GM23338 (cell line): ENCODE results near the gene SCIN. TPM values are rescaled to one million over a fixed set of nuclear protein-coding genes. Genes with fewer than 3 reads are reported as not detected.

Experiments used
- ATAC-seq: fragments of 200-7000 bp; cut with Tn5 transposase; 3 replicates; pipeline ENCODE4 v1.9.1; 2020
- DNase-seq: peaks from one replicate; pipeline ENCODE4 v3.0.0-alpha.2; 2015; ENCODE audit warnings: low spot score
- H2AFZ ChIP-seq: fragments of 200-600 bp; sonication (generic); 2 replicates; pipeline ENCODE4 v1.8.0; 2016; ENCODE audit warnings: antibody characterized with exemption, mild to moderate bottlenecking, moderate library complexity
- H3F3A ChIP-seq: fragments of 200-600 bp; sonication (generic); replicated peaks from 2 replicates; pipeline ENCODE4 v1.8.0; 2017; ENCODE audit warnings: antibody characterized with exemption, mixed run types, low read depth
- H3K27ac ChIP-seq: fragments of 200-600 bp; sonication (generic); 2 replicates; pipeline ENCODE4 v1.6.1; 2016; ENCODE audit warnings: low read depth
- H3K27me3 ChIP-seq: fragments of 200-600 bp; sonication (generic); 2 replicates; pipeline ENCODE4 v1.8.0; 2016; ENCODE audit warnings: mild to moderate bottlenecking, mixed run types, moderate library complexity; ENCODE audit not compliant: insufficient read depth
- H3K36me3 ChIP-seq: fragments of 200-600 bp; sonication (generic); 2 replicates; pipeline ENCODE4 v1.8.0; 2016; ENCODE audit warnings: mild to moderate bottlenecking; ENCODE audit not compliant: insufficient read depth
- H3K4me1 ChIP-seq: fragments of 200-600 bp; sonication (generic); 2 replicates; pipeline ENCODE4 v1.8.0; 2016; ENCODE audit warnings: mild to moderate bottlenecking, moderate library complexity; ENCODE audit not compliant: insufficient read depth
- H3K4me2 ChIP-seq: fragments of 200-600 bp; sonication (generic); 2 replicates; pipeline ENCODE4 v1.7.1; 2017; ENCODE audit warnings: mixed run types
- H3K4me3 ChIP-seq: fragments of 200-600 bp; sonication (generic); 2 replicates; pipeline ENCODE4 v1.6.1; 2016; ENCODE audit warnings: mixed run types
- H3K79me2 ChIP-seq: fragments of 200-600 bp; sonication (generic); replicated peaks from 2 replicates; pipeline ENCODE4 v1.8.0; 2017; ENCODE audit warnings: mild to moderate bottlenecking; ENCODE audit not compliant: insufficient read depth
- H3K9me2 ChIP-seq: fragments of 200-600 bp; sonication (generic); 2 replicates; pipeline ENCODE4 v1.8.0; 2017; ENCODE audit not compliant: insufficient read depth
- H4K20me1 ChIP-seq: fragments of 200-600 bp; sonication (generic); replicated peaks from 2 replicates; pipeline ENCODE4 v1.8.0; 2017; ENCODE audit warnings: mild to moderate bottlenecking; ENCODE audit not compliant: insufficient read depth
- H3K27ac Mint-ChIP-seq: 2 replicates; pipeline ENCODE4 v1.8.0; 2020; ENCODE audit warnings: inconsistent platforms, mild to moderate bottlenecking, moderate library complexity, mixed read lengths
- H3K27me3 Mint-ChIP-seq: 3 replicates; pipeline ENCODE4 v1.8.0; 2022; ENCODE audit warnings: low read depth, mild to moderate bottlenecking, moderate library complexity, mixed read lengths, inconsistent platforms; ENCODE audit not compliant: insufficient read depth, poor library complexity
- H3K36me3 Mint-ChIP-seq: 3 replicates; pipeline ENCODE4 v1.8.0; 2021; ENCODE audit warnings: low read depth, mild to moderate bottlenecking, inconsistent platforms, moderate library complexity, mixed read lengths
- H3K4me1 Mint-ChIP-seq: 3 replicates; pipeline ENCODE4 v1.8.0; 2020; ENCODE audit warnings: mild to moderate bottlenecking, inconsistent platforms, mixed read lengths
- H3K4me3 Mint-ChIP-seq: 3 replicates; pipeline ENCODE4 v1.8.0; 2021; ENCODE audit warnings: moderate library complexity, mild to moderate bottlenecking, inconsistent platforms, mixed read lengths
- H3K9me3 Mint-ChIP-seq: 3 replicates; pipeline ENCODE4 v1.8.0; 2020; ENCODE audit warnings: moderate library complexity, mild to moderate bottlenecking, inconsistent platforms, mixed read lengths
- CREB1 ChIP-seq: fragments of 250-450 bp; sonication (Bioruptor Pico); IDR thresholded peaks from 2 replicates; pipeline ENCODE4 v1.5.0; 2020; ENCODE audit warnings: low read depth, mild to moderate bottlenecking, moderate library complexity
- CTCF ChIP-seq, 2 experiments: fragments of 200-600 bp in 1 of 2; sonication (generic) in 1 of 2; conservative IDR thresholded peaks; 2 replicates each; pipeline versions ENCODE4 v1.5.1 to v1.6.1; 2016 to 2017; ENCODE audit warnings: antibody characterized with exemption in 2 of 2, low read depth in 2 of 2, mild to moderate bottlenecking in 2 of 2, moderate library complexity in 1 of 2
- EZH2 ChIP-seq: fragments of 200-600 bp; sonication (generic); IDR thresholded peaks from one replicate; pipeline ENCODE4 v1.8.0; 2017; ENCODE audit warnings: antibody characterized with exemption, mild to moderate bottlenecking, low read depth; ENCODE audit not compliant: unreplicated experiment
- JUNB ChIP-seq: IDR thresholded peaks from one replicate; pipeline ENCODE4 v1.6.1; 2016; ENCODE audit warnings: antibody characterized with exemption; ENCODE audit not compliant: unreplicated experiment
- ZNF114 ChIP-seq: fragments of 250-450 bp; sonication (Bioruptor Pico); IDR thresholded peaks from 2 replicates; pipeline ENCODE4 v1.5.0; 2020; ENCODE audit warnings: mild to moderate bottlenecking, moderate library complexity
- ZNF331 ChIP-seq: fragments of 250-450 bp; sonication (Bioruptor Pico); IDR thresholded peaks from 2 replicates; pipeline ENCODE4 v1.5.0; 2020; ENCODE audit warnings: low read depth, mild to moderate bottlenecking, moderate library complexity
- polyA plus RNA-seq: library from polyadenylated mRNA; unstranded; fragments of >200 nt; fragmentation: Nextera tagmentation; extraction: Ambion mirVana; gene quantifications from 2 replicates; pipeline ENCODE4 v1.2.1, GENCODE V29; 2016
- total RNA-seq: library from RNA; depleted of rRNA; stranded (reverse); fragments of >200 nt; shearing (Covaris generic); gene quantifications from 2 replicates; pipeline ENCODE4 v1.2.3, GENCODE V29; 2014
- TF ChIP-seq, protein P1 (sequence below): IDR thresholded peaks from one replicate; pipeline ENCODE4 v1.6.1; 2018; ENCODE audit warnings: antibody characterized with exemption; ENCODE audit not compliant: unreplicated experiment
- TF ChIP-seq, protein P2 (sequence below): IDR thresholded peaks from 2 replicates; pipeline ENCODE4 v1.6.1; 2016; ENCODE audit warnings: antibody characterized with exemption
- TF ChIP-seq, protein P3 (sequence below): fragments of 250-450 bp; sonication (Bioruptor Pico); IDR thresholded peaks from 2 replicates; pipeline ENCODE4 v1.5.0; 2020; ENCODE audit warnings: mild to moderate bottlenecking, moderate library complexity

SCIN gene
- total and polyA plus RNA-seq, 2 experiments from 2014 or later, result 0.80 to 0.92 TPM

- Histone ChIP-seq H3K79me2 (no peaks in the 10 kb centered on the region), H3K4me3 (no peak overlapping the region), H3K27me3 (no peaks in the 10 kb centered on the region), H3K9me2 (no peaks in the 10 kb centered on the region; the same call in 1 of the 2 replicates), H4K20me1 (no peaks in the 10 kb centered on the region), H3K36me3 (no peaks in the 10 kb centered on the region), H2AFZ (no peak overlapping the region; the same call in 1 of the 2 replicates), H3K27ac (no peak overlapping the region), H3K4me2 (no peak overlapping the region), H3K4me1 (no peaks in the 10 kb centered on the region), H3F3A (no peaks in the 10 kb centered on the region)
- Mint-ChIP-seq H3K36me3 (peaks cover 4% of the 10 kb centered on the region; the same call in 2 of the 3 replicates), H3K27ac (no peak overlapping the region), H3K9me3 (peaks cover 7% of the 10 kb centered on the region; the same call in 2 of the 3 replicates), H3K27me3 (peaks cover 1% of the 10 kb centered on the region), H3K4me1 (no peaks in the 10 kb centered on the region), H3K4me3 (no peak overlapping the region)
- no peak for ATAC-seq
- no peak for TF ChIP-seq JUNB
- DNase-seq, result no peak
These were observed 19.6 kb upstream of the SCIN start for GRCh38 chr7:12550956-12551355.

GRCh38 chr7:12552876-12553275, 17.6 kb upstream of the SCIN start:
- Histone ChIP-seq H3K4me1 (peaks cover 3% of the 10 kb centered on the region; the same call in 1 of the 2 replicates), H4K20me1 (no peaks in the 10 kb centered on the region), H3K79me2 (no peaks in the 10 kb centered on the region), H3F3A (no peaks in the 10 kb centered on the region), H2AFZ (no peak overlapping the region), H3K27ac (no peak overlapping the region), H3K4me2 (no peak overlapping the region), H3K27me3 (no peaks in the 10 kb centered on the region), H3K4me3 (no peak overlapping the region), H3K36me3 (no peaks in the 10 kb centered on the region), H3K9me2 (no peaks in the 10 kb centered on the region; the same call in 1 of the 2 replicates)
- Mint-ChIP-seq H3K9me3 (peaks cover 12% of the 10 kb centered on the region), H3K27ac (no peak overlapping the region), H3K27me3 (peaks cover 1% of the 10 kb centered on the region), H3K4me3 (no peak overlapping the region), H3K4me1 (peaks cover 5% of the 10 kb centered on the region), H3K36me3 (peaks cover 13% of the 10 kb centered on the region)
- ATAC-seq (no peak), DNase-seq (no peak)
- TF ChIP-seq CTCF (conservative IDR thresholded peaks at IDR 0.05; ENCODE audit: low read depth in 2 of 2), result no peak
- TF ChIP-seq CREB1 (CRISPR knock-in tag), result no peak
- TF ChIP-seq EZH2, result no peak
- TF ChIP-seq, protein P1, sequence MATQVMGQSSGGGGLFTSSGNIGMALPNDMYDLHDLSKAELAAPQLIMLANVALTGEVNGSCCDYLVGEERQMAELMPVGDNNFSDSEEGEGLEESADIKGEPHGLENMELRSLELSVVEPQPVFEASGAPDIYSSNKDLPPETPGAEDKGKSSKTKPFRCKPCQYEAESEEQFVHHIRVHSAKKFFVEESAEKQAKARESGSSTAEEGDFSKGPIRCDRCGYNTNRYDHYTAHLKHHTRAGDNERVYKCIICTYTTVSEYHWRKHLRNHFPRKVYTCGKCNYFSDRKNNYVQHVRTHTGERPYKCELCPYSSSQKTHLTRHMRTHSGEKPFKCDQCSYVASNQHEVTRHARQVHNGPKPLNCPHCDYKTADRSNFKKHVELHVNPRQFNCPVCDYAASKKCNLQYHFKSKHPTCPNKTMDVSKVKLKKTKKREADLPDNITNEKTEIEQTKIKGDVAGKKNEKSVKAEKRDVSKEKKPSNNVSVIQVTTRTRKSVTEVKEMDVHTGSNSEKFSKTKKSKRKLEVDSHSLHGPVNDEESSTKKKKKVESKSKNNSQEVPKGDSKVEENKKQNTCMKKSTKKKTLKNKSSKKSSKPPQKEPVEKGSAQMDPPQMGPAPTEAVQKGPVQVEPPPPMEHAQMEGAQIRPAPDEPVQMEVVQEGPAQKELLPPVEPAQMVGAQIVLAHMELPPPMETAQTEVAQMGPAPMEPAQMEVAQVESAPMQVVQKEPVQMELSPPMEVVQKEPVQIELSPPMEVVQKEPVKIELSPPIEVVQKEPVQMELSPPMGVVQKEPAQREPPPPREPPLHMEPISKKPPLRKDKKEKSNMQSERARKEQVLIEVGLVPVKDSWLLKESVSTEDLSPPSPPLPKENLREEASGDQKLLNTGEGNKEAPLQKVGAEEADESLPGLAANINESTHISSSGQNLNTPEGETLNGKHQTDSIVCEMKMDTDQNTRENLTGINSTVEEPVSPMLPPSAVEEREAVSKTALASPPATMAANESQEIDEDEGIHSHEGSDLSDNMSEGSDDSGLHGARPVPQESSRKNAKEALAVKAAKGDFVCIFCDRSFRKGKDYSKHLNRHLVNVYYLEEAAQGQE, result no peak
- TF ChIP-seq ZNF331 (CRISPR knock-in tag), result no peak
- TF ChIP-seq, protein P2, sequence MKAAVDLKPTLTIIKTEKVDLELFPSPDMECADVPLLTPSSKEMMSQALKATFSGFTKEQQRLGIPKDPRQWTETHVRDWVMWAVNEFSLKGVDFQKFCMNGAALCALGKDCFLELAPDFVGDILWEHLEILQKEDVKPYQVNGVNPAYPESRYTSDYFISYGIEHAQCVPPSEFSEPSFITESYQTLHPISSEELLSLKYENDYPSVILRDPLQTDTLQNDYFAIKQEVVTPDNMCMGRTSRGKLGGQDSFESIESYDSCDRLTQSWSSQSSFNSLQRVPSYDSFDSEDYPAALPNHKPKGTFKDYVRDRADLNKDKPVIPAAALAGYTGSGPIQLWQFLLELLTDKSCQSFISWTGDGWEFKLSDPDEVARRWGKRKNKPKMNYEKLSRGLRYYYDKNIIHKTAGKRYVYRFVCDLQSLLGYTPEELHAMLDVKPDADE, result no peak
- no peak for TF ChIP-seq ZNF114 (CRISPR knock-in tag)
- no peak for TF ChIP-seq JUNB
- TF ChIP-seq, protein P3, sequence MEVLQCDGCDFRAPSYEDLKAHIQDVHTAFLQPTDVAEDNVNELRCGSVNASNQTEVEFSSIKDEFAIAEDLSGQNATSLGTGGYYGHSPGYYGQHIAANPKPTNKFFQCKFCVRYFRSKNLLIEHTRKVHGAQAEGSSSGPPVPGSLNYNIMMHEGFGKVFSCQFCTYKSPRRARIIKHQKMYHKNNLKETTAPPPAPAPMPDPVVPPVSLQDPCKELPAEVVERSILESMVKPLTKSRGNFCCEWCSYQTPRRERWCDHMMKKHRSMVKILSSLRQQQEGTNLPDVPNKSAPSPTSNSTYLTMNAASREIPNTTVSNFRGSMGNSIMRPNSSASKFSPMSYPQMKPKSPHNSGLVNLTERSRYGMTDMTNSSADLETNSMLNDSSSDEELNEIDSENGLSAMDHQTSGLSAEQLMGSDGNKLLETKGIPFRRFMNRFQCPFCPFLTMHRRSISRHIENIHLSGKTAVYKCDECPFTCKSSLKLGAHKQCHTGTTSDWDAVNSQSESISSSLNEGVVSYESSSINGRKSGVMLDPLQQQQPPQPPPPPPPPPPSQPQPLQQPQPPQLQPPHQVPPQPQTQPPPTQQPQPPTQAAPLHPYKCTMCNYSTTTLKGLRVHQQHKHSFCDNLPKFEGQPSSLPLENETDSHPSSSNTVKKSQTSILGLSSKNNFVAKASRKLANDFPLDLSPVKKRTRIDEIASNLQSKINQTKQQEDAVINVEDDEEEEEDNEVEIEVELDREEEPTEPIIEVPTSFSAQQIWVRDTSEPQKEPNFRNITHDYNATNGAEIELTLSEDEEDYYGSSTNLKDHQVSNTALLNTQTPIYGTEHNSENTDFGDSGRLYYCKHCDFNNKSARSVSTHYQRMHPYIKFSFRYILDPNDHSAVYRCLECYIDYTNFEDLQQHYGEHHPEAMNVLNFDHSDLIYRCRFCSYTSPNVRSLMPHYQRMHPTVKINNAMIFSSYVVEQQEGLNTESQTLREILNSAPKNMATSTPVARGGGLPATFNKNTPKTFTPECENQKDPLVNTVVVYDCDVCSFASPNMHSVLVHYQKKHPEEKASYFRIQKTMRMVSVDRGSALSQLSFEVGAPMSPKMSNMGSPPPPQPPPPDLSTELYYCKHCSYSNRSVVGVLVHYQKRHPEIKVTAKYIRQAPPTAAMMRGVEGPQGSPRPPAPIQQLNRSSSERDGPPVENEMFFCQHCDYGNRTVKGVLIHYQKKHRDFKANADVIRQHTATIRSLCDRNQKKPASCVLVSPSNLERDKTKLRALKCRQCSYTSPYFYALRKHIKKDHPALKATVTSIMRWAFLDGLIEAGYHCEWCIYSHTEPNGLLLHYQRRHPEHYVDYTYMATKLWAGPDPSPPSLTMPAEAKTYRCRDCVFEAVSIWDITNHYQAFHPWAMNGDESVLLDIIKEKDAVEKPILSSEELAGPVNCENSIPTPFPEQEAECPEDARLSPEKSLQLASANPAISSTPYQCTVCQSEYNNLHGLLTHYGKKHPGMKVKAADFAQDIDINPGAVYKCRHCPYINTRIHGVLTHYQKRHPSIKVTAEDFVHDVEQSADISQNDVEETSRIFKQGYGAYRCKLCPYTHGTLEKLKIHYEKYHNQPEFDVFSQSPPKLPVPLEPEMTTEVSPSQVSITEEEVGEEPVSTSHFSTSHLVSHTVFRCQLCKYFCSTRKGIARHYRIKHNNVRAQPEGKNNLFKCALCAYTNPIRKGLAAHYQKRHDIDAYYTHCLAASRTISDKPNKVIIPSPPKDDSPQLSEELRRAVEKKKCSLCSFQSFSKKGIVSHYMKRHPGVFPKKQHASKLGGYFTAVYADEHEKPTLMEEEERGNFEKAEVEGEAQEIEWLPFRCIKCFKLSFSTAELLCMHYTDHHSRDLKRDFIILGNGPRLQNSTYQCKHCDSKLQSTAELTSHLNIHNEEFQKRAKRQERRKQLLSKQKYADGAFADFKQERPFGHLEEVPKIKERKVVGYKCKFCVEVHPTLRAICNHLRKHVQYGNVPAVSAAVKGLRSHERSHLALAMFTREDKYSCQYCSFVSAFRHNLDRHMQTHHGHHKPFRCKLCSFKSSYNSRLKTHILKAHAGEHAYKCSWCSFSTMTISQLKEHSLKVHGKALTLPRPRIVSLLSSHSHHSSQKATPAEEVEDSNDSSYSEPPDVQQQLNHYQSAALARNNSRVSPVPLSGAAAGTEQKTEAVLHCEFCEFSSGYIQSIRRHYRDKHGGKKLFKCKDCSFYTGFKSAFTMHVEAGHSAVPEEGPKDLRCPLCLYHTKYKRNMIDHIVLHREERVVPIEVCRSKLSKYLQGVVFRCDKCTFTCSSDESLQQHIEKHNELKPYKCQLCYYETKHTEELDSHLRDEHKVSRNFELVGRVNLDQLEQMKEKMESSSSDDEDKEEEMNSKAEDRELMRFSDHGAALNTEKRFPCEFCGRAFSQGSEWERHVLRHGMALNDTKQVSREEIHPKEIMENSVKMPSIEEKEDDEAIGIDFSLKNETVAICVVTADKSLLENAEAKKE, result no peak
